ENCODE data around the gene LCE4A. TPM values are rescaled to one million over a fixed set of nuclear protein-coding genes. Genes with fewer than 3 reads are reported as not detected.

Gene LCE4A
- total and polyA plus RNA-seq, 8 donors: not detected

DNA sequence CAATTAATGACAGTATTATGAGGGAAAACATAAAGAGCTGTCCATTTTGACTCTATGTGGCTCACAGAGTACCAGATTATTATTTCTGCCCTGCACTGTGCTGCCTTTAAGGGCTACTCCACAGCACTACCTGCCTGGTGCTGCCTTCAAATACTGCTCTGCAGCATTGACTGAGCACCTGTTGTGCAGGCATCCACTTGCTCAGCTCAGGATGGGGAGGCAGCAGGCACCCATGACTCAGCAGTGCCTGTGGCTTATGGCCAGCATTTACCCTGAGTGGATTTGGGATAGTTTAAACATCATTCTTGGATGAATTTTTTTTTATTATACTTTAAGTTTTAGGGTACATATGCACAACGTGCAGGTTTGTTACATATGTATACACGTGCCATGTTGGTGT lies 48.9 kb downstream of the LCE4A start:
- intact Hi-C loops (cut with DNase I): no loop called here
- no peaks in the 10 kb centered on the region for H3K36me3 ChIP-seq
- no peaks in the 10 kb centered on the region for H3K9me3 ChIP-seq
- TF ChIP-seq, protein P1, sequence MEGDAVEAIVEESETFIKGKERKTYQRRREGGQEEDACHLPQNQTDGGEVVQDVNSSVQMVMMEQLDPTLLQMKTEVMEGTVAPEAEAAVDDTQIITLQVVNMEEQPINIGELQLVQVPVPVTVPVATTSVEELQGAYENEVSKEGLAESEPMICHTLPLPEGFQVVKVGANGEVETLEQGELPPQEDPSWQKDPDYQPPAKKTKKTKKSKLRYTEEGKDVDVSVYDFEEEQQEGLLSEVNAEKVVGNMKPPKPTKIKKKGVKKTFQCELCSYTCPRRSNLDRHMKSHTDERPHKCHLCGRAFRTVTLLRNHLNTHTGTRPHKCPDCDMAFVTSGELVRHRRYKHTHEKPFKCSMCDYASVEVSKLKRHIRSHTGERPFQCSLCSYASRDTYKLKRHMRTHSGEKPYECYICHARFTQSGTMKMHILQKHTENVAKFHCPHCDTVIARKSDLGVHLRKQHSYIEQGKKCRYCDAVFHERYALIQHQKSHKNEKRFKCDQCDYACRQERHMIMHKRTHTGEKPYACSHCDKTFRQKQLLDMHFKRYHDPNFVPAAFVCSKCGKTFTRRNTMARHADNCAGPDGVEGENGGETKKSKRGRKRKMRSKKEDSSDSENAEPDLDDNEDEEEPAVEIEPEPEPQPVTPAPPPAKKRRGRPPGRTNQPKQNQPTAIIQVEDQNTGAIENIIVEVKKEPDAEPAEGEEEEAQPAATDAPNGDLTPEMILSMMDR (IDR thresholded peaks at IDR 0.05): no peak
- DNase-seq (no peak), ATAC-seq (peak; percentile 14)
- H3K27me3 ChIP-seq: peaks cover 0 to 27% of the 10 kb centered on the region in 2 donors
- no peak overlapping the region for H3K27ac ChIP-seq
- no peaks in the 10 kb centered on the region for H3K4me1 ChIP-seq
- no peak overlapping the region for H3K4me3 ChIP-seq

DNA sequence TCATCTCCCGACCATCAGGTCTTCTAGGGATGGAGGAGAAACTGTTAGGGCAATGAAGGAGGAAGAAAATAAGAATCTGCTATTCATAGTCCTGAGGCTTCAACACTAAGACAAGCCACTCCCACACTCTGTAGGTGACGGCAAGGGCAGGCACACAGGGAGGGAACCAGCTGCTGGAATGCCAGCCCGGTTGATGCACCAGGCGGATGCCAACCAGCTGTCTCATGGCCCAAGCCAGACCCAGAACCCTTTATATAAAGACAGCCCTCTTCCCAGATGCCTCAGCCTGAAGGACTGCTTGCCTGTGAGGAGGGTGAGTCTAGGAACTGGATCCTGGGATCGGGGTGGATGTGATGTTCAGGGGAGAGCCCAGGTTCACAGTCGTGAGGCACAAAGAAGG lies 49.8 kb downstream of the LCE4A start, which contains the start of gene KPRP:
Gene KPRP, plus strand, starts transcription at position 279 of the 400 bp plus-strand sequence. CDS start 1,564 bp downstream, outside the sequence.
- Histone ChIP-seq H3K9me3 (no peaks in the 10 kb centered on the region), H3K4me1 (no peaks in the 10 kb centered on the region), H3K4me3 (no peak within 1 kb of the TSS), H3K27me3 (peaks cover 0 to 27% of the 10 kb centered on the region in 2 donors), H3K36me3 (no peaks in the 10 kb centered on the region), H3K27ac (no peak within 1 kb of the TSS)
- DNase-seq (no peak), ATAC-seq (no peak)
- TF ChIP-seq, protein P1 (IDR thresholded peaks at IDR 0.05): no peak
- intact Hi-C loops (cut with DNase I): no loop called here

DNA sequence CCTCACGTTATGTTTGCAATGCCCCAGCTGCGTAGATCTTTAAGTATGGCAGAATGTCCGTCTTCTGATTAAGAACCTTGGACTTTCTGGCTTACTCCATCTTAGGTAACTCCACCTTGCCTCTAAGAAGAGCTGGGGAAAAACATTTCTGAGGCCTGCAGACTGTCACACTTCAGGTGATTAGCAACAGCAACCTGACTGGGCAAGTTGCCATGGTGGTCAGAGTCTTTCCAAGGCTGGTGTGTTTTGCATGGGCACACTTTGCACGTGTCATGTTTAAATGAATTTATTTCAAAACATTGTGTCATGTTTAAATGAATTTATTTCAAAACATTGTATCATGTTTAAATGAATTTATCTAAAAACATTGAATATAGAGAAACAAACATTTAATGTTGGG lies 50.7 kb downstream of the LCE4A start:
- Histone ChIP-seq H3K4me1 (no peaks in the 10 kb centered on the region), H3K9me3 (no peaks in the 10 kb centered on the region), H3K4me3 (no peak overlapping the region), H3K27ac (no peak overlapping the region), H3K27me3 (peaks cover 0 to 27% of the 10 kb centered on the region in 2 donors), H3K36me3 (no peaks in the 10 kb centered on the region)
- TF ChIP-seq, protein P1 (IDR thresholded peaks at IDR 0.05): no peak
- intact Hi-C loops (cut with DNase I): no loop called here
- no peak for ATAC-seq
- DNase-seq: no peak

Other genes starting within 250 kb of the LCE4A start
- gene LCE5A, start 197.4 kb upstream of the LCE4A start, total RNA-seq: not detected
- not detected for gene LCE5A, start 197.4 kb upstream of the LCE4A start, polyA plus RNA-seq (ENCODE audit: insufficient read length in 6 of 6)
- not detected for gene CRCT1, start 193.7 kb upstream of the LCE4A start, total RNA-seq
- not detected for gene CRCT1, start 193.7 kb upstream of the LCE4A start, polyA plus RNA-seq (ENCODE audit: insufficient read length in 6 of 6)
- gene LCE3E, start 141.4 kb upstream of the LCE4A start, total RNA-seq: not detected
- not detected for gene LCE3E, start 141.4 kb upstream of the LCE4A start, polyA plus RNA-seq (ENCODE audit: insufficient read length in 6 of 6)
- gene LCE3D, start 127.6 kb upstream of the LCE4A start, total RNA-seq: not detected
- gene LCE3D, start 127.6 kb upstream of the LCE4A start, polyA plus RNA-seq (ENCODE audit: insufficient read length in 6 of 6): not detected
- not detected for gene LCE3C, start 107.9 kb upstream of the LCE4A start, total RNA-seq
- gene LCE3C, start 107.9 kb upstream of the LCE4A start, polyA plus RNA-seq (ENCODE audit: insufficient read length in 6 of 6): not detected
- gene LCE3B, start 94.3 kb upstream of the LCE4A start, total RNA-seq: not detected
- not detected for gene LCE3B, start 94.3 kb upstream of the LCE4A start, polyA plus RNA-seq (ENCODE audit: insufficient read length in 6 of 6)
- gene LCE3A, start 85.1 kb upstream of the LCE4A start, total RNA-seq: not detected
- not detected for gene LCE3A, start 85.1 kb upstream of the LCE4A start, polyA plus RNA-seq (ENCODE audit: insufficient read length in 6 of 6)
- not detected for gene LCE2D, start 44.8 kb upstream of the LCE4A start, total RNA-seq
- not detected for gene LCE2D, start 44.8 kb upstream of the LCE4A start, polyA plus RNA-seq (ENCODE audit: insufficient read length in 6 of 6)
- gene LCE2C, start 32.9 kb upstream of the LCE4A start, total RNA-seq: not detected
- gene LCE2C, start 32.9 kb upstream of the LCE4A start, polyA plus RNA-seq (ENCODE audit: insufficient read length in 6 of 6): not detected
- not detected for gene LCE2B, start 22.0 kb upstream of the LCE4A start, total RNA-seq
- gene LCE2B, start 22.0 kb upstream of the LCE4A start, polyA plus RNA-seq (ENCODE audit: insufficient read length in 6 of 6): not detected
- not detected for gene LCE2A, start 9.8 kb upstream of the LCE4A start, total RNA-seq
- not detected for gene LCE2A, start 9.8 kb upstream of the LCE4A start, polyA plus RNA-seq (ENCODE audit: insufficient read length in 6 of 6)
- gene KPRP, start 49.9 kb downstream of the LCE4A start, total RNA-seq: not detected
- not detected for gene KPRP, start 49.9 kb downstream of the LCE4A start, polyA plus RNA-seq (ENCODE audit: insufficient read length in 6 of 6)
- not detected for gene LCE1F, start 67.0 kb downstream of the LCE4A start, total RNA-seq
- not detected for gene LCE1F, start 67.0 kb downstream of the LCE4A start, polyA plus RNA-seq (ENCODE audit: insufficient read length in 6 of 6)
- not detected for gene LCE1E, start 78.1 kb downstream of the LCE4A start, total RNA-seq
- gene LCE1E, start 78.1 kb downstream of the LCE4A start, polyA plus RNA-seq (ENCODE audit: insufficient read length in 6 of 6): not detected
- gene LCE1D, start 88.6 kb downstream of the LCE4A start, total RNA-seq: not detected
- not detected for gene LCE1D, start 88.6 kb downstream of the LCE4A start, polyA plus RNA-seq (ENCODE audit: insufficient read length in 6 of 6)
- gene LCE1C, start 98.5 kb downstream of the LCE4A start, total RNA-seq: not detected
- gene LCE1C, start 98.5 kb downstream of the LCE4A start, polyA plus RNA-seq (ENCODE audit: insufficient read length in 6 of 6): not detected
- gene LCE1B, start 103.8 kb downstream of the LCE4A start, total RNA-seq: not detected
- gene LCE1B, start 103.8 kb downstream of the LCE4A start, polyA plus RNA-seq (ENCODE audit: insufficient read length in 6 of 6): not detected
- gene LCE1A, start 119.3 kb downstream of the LCE4A start, total RNA-seq: not detected
- gene LCE1A, start 119.3 kb downstream of the LCE4A start, polyA plus RNA-seq (ENCODE audit: insufficient read length in 6 of 6): not detected
- not detected for gene LCE6A, start 134.7 kb downstream of the LCE4A start, total RNA-seq
- not detected for gene LCE6A, start 134.7 kb downstream of the LCE4A start, polyA plus RNA-seq (ENCODE audit: insufficient read length in 6 of 6)
- gene LCE7A, start 151.8 kb downstream of the LCE4A start, total RNA-seq: not detected
- gene LCE7A, start 151.8 kb downstream of the LCE4A start, polyA plus RNA-seq (ENCODE audit: insufficient read length in 6 of 6): not detected
- gene SMCP, start 170.2 kb downstream of the LCE4A start, total RNA-seq: not detected
- not detected for gene SMCP, start 170.2 kb downstream of the LCE4A start, polyA plus RNA-seq (ENCODE audit: insufficient read length in 6 of 6)
- under 1 TPM in 1 of 2 donors, not detected in 1; 0.12 TPM for gene IVL, start 200.4 kb downstream of the LCE4A start, total RNA-seq
- gene IVL, start 200.4 kb downstream of the LCE4A start, polyA plus RNA-seq (ENCODE audit: insufficient read length in 6 of 6): not detected
- gene SPRR5, start 239.0 kb downstream of the LCE4A start, total RNA-seq: not detected
- not detected for gene SPRR5, start 239.0 kb downstream of the LCE4A start, polyA plus RNA-seq (ENCODE audit: insufficient read length in 6 of 6)

Measured in left lung (tissue), 10 donors.